Measurements from ENCODE around the gene SLC22A23. TPM values are rescaled to one million over a fixed set of nuclear protein-coding genes. Genes with fewer than 3 reads are reported as not detected.

The SLC22A23 gene
- total RNA-seq, 1 experiment from 2014 or later: 2.7 TPM

- no peak overlapping the region for H3K27ac ChIP-seq
- H3K36me3 ChIP-seq: no peaks in the 10 kb centered on the region
- no peak for DNase-seq (ENCODE audit: low read depth in 1 of 2, low spot score in 2 of 2)
- no peak overlapping the region for H3K4me3 ChIP-seq
- H3K9me3 ChIP-seq (replicated peaks): no peaks in the 10 kb centered on the region
- no peaks in the 10 kb centered on the region for H3K27me3 ChIP-seq (replicated peaks)
- no peaks in the 10 kb centered on the region for H3K4me1 ChIP-seq (replicated peaks)
Observed at GRCh38 chr6:3305216-3305565, 151.7 kb downstream of the SLC22A23 start.

- H3K27me3 ChIP-seq (replicated peaks): no peaks in the 10 kb centered on the region
- no peaks in the 10 kb centered on the region for H3K9me3 ChIP-seq (replicated peaks)
- no peak overlapping the region for H3K4me3 ChIP-seq
- H3K4me1 ChIP-seq (replicated peaks): no peaks in the 10 kb centered on the region
- no peak overlapping the region for H3K27ac ChIP-seq
- no peaks in the 10 kb centered on the region for H3K36me3 ChIP-seq
- DNase-seq (ENCODE audit: low read depth in 1 of 2, low spot score in 2 of 2): no peak
Observed at GRCh38 chr6:3304500-3305215, 152.2 kb downstream of the SLC22A23 start.

GRCh38 chr6:3303795-3304411 lies 152.9 kb downstream of the SLC22A23 start:
- H3K4me1 ChIP-seq (replicated peaks): no peaks in the 10 kb centered on the region
- no peak overlapping the region for H3K4me3 ChIP-seq
- DNase-seq (ENCODE audit: low read depth in 1 of 2, low spot score in 2 of 2): no peak
- H3K27ac ChIP-seq: no peak overlapping the region
- no peaks in the 10 kb centered on the region for H3K27me3 ChIP-seq (replicated peaks)
- no peaks in the 10 kb centered on the region for H3K36me3 ChIP-seq
- no peaks in the 10 kb centered on the region for H3K9me3 ChIP-seq (replicated peaks)

- DNase-seq (ENCODE audit: low read depth in 1 of 2, low spot score in 2 of 2): no peak
- Histone ChIP-seq H3K9me3 (replicated peaks) (no peaks in the 10 kb centered on the region), H3K4me1 (replicated peaks) (peaks cover 17% of the 10 kb centered on the region), H3K4me3 (no peak overlapping the region), H3K36me3 (no peaks in the 10 kb centered on the region), H3K27ac (no peak overlapping the region), H3K27me3 (replicated peaks) (no peaks in the 10 kb centered on the region)
Observed at GRCh38 chr6:3301506-3301905, 155.3 kb downstream of the SLC22A23 start.

- peaks cover 27% of the 10 kb centered on the region for H3K4me1 ChIP-seq (replicated peaks)
- no peaks in the 10 kb centered on the region for H3K36me3 ChIP-seq
- H3K27me3 ChIP-seq (replicated peaks): no peaks in the 10 kb centered on the region
- no peaks in the 10 kb centered on the region for H3K9me3 ChIP-seq (replicated peaks)
- H3K4me3 ChIP-seq: no peak overlapping the region
- DNase-seq (ENCODE audit: low read depth in 1 of 2, low spot score in 2 of 2): no peak
- no peak overlapping the region for H3K27ac ChIP-seq
Observed at GRCh38 chr6:3299221-3299620, 157.6 kb downstream of the SLC22A23 start.

GRCh38 chr6:3297909-3298308 lies 158.9 kb downstream of the SLC22A23 start:
- Histone ChIP-seq H3K4me1 (replicated peaks) (peaks cover 27% of the 10 kb centered on the region), H3K36me3 (no peaks in the 10 kb centered on the region), H3K9me3 (replicated peaks) (no peaks in the 10 kb centered on the region), H3K27me3 (replicated peaks) (no peaks in the 10 kb centered on the region), H3K4me3 (no peak overlapping the region), H3K27ac (peak overlapping the region; percentile 73)
- DNase-seq (ENCODE audit: low read depth in 1 of 2, low spot score in 2 of 2): no peak

- Histone ChIP-seq H3K27me3 (replicated peaks) (no peaks in the 10 kb centered on the region), H3K4me3 (no peak overlapping the region), H3K36me3 (no peaks in the 10 kb centered on the region), H3K9me3 (replicated peaks) (no peaks in the 10 kb centered on the region), H3K4me1 (replicated peaks) (peaks cover 27% of the 10 kb centered on the region), H3K27ac (peak overlapping the region; percentile 73)
- DNase-seq (ENCODE audit: low read depth in 1 of 2, low spot score in 2 of 2): peak; percentile 75 to 92
Observed at GRCh38 chr6:3297006-3297405, 159.8 kb downstream of the SLC22A23 start.

- DNase-seq (ENCODE audit: low read depth in 1 of 2, low spot score in 2 of 2): no peak
- Histone ChIP-seq H3K27me3 (replicated peaks) (no peaks in the 10 kb centered on the region), H3K9me3 (replicated peaks) (no peaks in the 10 kb centered on the region), H3K27ac (peak overlapping the region; percentile 24), H3K4me1 (replicated peaks) (peaks cover 27% of the 10 kb centered on the region), H3K4me3 (no peak overlapping the region), H3K36me3 (no peaks in the 10 kb centered on the region)
Observed at GRCh38 chr6:3296537-3296936, 160.3 kb downstream of the SLC22A23 start.

- Histone ChIP-seq H3K9me3 (replicated peaks) (no peaks in the 10 kb centered on the region), H3K4me1 (replicated peaks) (peaks cover 27% of the 10 kb centered on the region), H3K36me3 (no peaks in the 10 kb centered on the region), H3K27ac (no peak overlapping the region), H3K27me3 (replicated peaks) (no peaks in the 10 kb centered on the region), H3K4me3 (no peak overlapping the region)
- DNase-seq (ENCODE audit: low read depth in 1 of 2, low spot score in 2 of 2): no peak
Observed at GRCh38 chr6:3296078-3296477, 160.8 kb downstream of the SLC22A23 start.

GRCh38 chr6:3294921-3295871 lies 161.7 kb downstream of the SLC22A23 start:
- H3K4me3 ChIP-seq: no peak overlapping the region
- no peaks in the 10 kb centered on the region for H3K27me3 ChIP-seq (replicated peaks)
- H3K27ac ChIP-seq: no peak overlapping the region
- H3K36me3 ChIP-seq: no peaks in the 10 kb centered on the region
- H3K4me1 ChIP-seq (replicated peaks): peaks cover 27% of the 10 kb centered on the region
- DNase-seq (ENCODE audit: low read depth in 1 of 2, low spot score in 2 of 2): no peak
- H3K9me3 ChIP-seq (replicated peaks): no peaks in the 10 kb centered on the region

GRCh38 chr6:3294396-3294795 lies 162.5 kb downstream of the SLC22A23 start:
- H3K4me3 ChIP-seq: no peak overlapping the region
- no peak for DNase-seq (ENCODE audit: low read depth in 1 of 2, low spot score in 2 of 2)
- peaks cover 27% of the 10 kb centered on the region for H3K4me1 ChIP-seq (replicated peaks)
- no peaks in the 10 kb centered on the region for H3K27me3 ChIP-seq (replicated peaks)
- no peaks in the 10 kb centered on the region for H3K9me3 ChIP-seq (replicated peaks)
- no peaks in the 10 kb centered on the region for H3K36me3 ChIP-seq
- no peak overlapping the region for H3K27ac ChIP-seq

- Histone ChIP-seq H3K27ac (no peak overlapping the region), H3K36me3 (no peaks in the 10 kb centered on the region), H3K4me1 (replicated peaks) (peaks cover 27% of the 10 kb centered on the region), H3K4me3 (no peak overlapping the region), H3K27me3 (replicated peaks) (no peaks in the 10 kb centered on the region), H3K9me3 (replicated peaks) (no peaks in the 10 kb centered on the region)
- no peak for DNase-seq (ENCODE audit: low read depth in 1 of 2, low spot score in 2 of 2)
Observed at GRCh38 chr6:3293271-3294155, 163.3 kb downstream of the SLC22A23 start.

All from SJSA1 (cell line).